WERI-Rb-1 (cell line): ENCODE measurements around the gene TRAF3IP3.

Source experiments
- DNase-seq: peaks from one replicate; pipeline ENCODE4 v3.0.0-alpha.2; 2020
- H3K27ac ChIP-seq: fragments of 250-450 bp; sonication (Bioruptor Pico); 2 replicates; pipeline ENCODE4 v1.5.1; 2020; ENCODE audit warnings: mild to moderate bottlenecking, moderate library complexity
- H3K27me3 ChIP-seq: fragments of 250-450 bp; sonication (Bioruptor Pico); 2 replicates; pipeline ENCODE4 v1.5.1; 2021; ENCODE audit warnings: mild to moderate bottlenecking, low read depth, moderate library complexity; ENCODE audit not compliant: insufficient read depth, severe bottlenecking
- H3K36me3 ChIP-seq: fragments of 250-450 bp; sonication (Bioruptor Pico); 2 replicates; pipeline ENCODE4 v1.5.1; 2020; ENCODE audit warnings: mild to moderate bottlenecking, moderate library complexity
- H3K4me3 ChIP-seq: 2 replicates; pipeline ENCODE4 v1.5.1; 2011; ENCODE audit warnings: low read depth, mild to moderate bottlenecking, control low read depth, low read length
- H3K9me3 ChIP-seq: fragments of 250-450 bp; sonication (Bioruptor Pico); 2 replicates; pipeline ENCODE4 v1.5.1; 2021; ENCODE audit warnings: mild to moderate bottlenecking, moderate library complexity; ENCODE audit not compliant: severe bottlenecking
- TF ChIP-seq, protein P1 (sequence below): IDR thresholded peaks from 2 replicates; pipeline ENCODE4 v1.5.1; 2011; ENCODE audit warnings: low read depth, mild to moderate bottlenecking, control low read depth, inconsistent platforms, low read length

Gene TRAF3IP3, protein sequence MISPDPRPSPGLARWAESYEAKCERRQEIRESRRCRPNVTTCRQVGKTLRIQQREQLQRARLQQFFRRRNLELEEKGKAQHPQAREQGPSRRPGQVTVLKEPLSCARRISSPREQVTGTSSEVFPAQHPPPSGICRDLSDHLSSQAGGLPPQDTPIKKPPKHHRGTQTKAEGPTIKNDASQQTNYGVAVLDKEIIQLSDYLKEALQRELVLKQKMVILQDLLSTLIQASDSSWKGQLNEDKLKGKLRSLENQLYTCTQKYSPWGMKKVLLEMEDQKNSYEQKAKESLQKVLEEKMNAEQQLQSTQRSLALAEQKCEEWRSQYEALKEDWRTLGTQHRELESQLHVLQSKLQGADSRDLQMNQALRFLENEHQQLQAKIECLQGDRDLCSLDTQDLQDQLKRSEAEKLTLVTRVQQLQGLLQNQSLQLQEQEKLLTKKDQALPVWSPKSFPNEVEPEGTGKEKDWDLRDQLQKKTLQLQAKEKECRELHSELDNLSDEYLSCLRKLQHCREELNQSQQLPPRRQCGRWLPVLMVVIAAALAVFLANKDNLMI

DNA sequence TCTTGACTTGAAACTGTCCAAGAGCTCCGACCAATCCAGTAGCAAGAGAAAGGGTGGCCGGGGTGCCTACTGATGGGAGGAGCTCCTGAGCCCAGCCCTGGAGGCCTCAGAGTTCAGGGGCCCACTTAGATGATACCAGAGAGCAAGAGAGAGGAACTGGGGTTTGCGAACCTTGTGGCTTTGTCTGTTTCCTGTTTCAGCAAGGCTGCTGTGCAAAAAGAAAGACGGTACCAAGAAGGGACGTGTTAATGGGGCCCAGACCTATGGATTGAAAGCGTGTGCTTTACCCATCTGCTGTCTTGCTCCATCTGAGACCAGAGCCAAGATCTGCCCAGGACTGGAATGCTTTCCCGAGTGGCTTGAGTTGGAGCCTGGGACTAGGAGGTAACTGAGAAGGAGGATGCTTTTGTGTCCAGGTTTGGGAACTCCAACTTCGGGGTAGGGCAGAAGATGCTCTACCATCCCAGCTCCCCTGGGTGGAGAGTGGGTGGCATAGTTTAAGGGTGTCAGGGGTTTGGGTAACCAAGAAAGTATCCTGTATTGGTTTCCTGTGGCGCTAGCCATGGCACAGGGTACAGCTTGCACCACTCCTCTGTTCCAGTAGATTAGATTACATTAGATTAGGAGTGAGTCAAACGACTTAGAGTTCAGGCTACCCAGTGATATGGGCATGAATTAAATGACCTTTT lies at the start of gene TRAF3IP3:
Gene TRAF3IP3, plus strand, starts transcription at position 128 of the 689 bp plus-strand sequence. CDS start 3,987 bp downstream, outside the sequence.
- DNase-seq: no peak
- Histone ChIP-seq H3K27me3 (peaks cover 2% of the 10 kb centered on the region), H3K9me3 (no peaks in the 10 kb centered on the region), H3K27ac (no peak within 1 kb of the TSS), H3K4me3 (no peak within 1 kb of the TSS), H3K36me3 (no peaks in the 10 kb centered on the region)
- TF ChIP-seq, protein P1, sequence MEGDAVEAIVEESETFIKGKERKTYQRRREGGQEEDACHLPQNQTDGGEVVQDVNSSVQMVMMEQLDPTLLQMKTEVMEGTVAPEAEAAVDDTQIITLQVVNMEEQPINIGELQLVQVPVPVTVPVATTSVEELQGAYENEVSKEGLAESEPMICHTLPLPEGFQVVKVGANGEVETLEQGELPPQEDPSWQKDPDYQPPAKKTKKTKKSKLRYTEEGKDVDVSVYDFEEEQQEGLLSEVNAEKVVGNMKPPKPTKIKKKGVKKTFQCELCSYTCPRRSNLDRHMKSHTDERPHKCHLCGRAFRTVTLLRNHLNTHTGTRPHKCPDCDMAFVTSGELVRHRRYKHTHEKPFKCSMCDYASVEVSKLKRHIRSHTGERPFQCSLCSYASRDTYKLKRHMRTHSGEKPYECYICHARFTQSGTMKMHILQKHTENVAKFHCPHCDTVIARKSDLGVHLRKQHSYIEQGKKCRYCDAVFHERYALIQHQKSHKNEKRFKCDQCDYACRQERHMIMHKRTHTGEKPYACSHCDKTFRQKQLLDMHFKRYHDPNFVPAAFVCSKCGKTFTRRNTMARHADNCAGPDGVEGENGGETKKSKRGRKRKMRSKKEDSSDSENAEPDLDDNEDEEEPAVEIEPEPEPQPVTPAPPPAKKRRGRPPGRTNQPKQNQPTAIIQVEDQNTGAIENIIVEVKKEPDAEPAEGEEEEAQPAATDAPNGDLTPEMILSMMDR: no peak

GRCh38 chr1:209706622-209707021 lies 49.2 kb upstream of the TRAF3IP3 start:
- TF ChIP-seq, protein P1: no peak
- DNase-seq: no peak
- H3K27me3 ChIP-seq: peaks cover 55% of the 10 kb centered on the region
- no peaks in the 10 kb centered on the region for H3K36me3 ChIP-seq
- H3K9me3 ChIP-seq: no peaks in the 10 kb centered on the region
- H3K27ac ChIP-seq: no peak overlapping the region
- no peak overlapping the region for H3K4me3 ChIP-seq

DNA sequence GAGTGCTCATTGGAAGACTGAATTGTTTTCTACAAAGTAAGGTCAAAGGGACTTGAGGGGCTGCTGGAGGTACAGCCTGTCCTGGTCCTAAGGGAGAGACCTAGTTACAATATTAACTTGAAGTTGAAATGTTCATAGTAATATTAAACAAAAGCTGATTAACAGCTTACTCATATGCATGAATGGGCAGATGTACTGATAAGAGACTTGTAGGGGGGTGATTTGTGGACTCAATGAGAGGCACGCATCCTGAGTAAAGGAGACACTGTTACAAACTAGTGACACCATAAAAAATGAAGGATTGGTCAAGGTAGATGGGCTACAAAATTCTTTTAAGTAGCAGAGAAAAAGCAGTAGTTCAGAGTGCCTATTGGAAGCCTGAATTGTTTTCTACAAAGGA lies 48.5 kb upstream of the TRAF3IP3 start:
- DNase-seq: no peak
- no peak overlapping the region for H3K4me3 ChIP-seq
- peaks cover 56% of the 10 kb centered on the region for H3K27me3 ChIP-seq
- no peak overlapping the region for H3K27ac ChIP-seq
- H3K9me3 ChIP-seq: no peaks in the 10 kb centered on the region
- H3K36me3 ChIP-seq: no peaks in the 10 kb centered on the region
- TF ChIP-seq, protein P1: no peak

GRCh38 chr1:209708297-209708696 lies 47.6 kb upstream of the TRAF3IP3 start:
- TF ChIP-seq, protein P1: no peak
- H3K36me3 ChIP-seq: no peaks in the 10 kb centered on the region
- DNase-seq: no peak
- peaks cover 51% of the 10 kb centered on the region for H3K27me3 ChIP-seq
- no peak overlapping the region for H3K27ac ChIP-seq
- H3K9me3 ChIP-seq: no peaks in the 10 kb centered on the region
- H3K4me3 ChIP-seq: no peak overlapping the region

DNA sequence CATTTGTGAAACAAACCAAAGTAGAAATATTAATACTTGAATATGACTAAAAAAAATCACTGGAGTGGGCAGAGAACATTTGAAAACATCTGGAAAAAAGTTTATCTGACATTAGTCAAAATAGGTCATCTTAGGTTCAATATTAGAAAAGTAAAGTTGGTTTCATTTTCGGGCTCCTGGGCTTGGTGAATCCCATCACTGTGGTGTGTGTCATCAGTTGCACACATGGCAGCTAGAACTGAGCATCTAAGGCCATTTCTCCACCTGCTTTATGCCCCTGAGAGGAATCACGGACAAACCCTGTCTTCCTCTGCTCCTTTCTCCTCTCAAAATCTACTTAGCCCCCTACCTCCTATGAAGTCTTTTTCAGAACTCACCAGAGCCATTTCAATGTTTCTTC lies 45.8 kb upstream of the TRAF3IP3 start:
- TF ChIP-seq, protein P1: no peak
- no peaks in the 10 kb centered on the region for H3K36me3 ChIP-seq
- peaks cover 48% of the 10 kb centered on the region for H3K27me3 ChIP-seq
- no peak overlapping the region for H3K27ac ChIP-seq
- no peaks in the 10 kb centered on the region for H3K9me3 ChIP-seq
- DNase-seq: no peak
- H3K4me3 ChIP-seq: no peak overlapping the region
